HG02678 (cell line): ENCODE measurements around the gene TULP1.
"Not testable (repeated sequence)": the region's sequence is repeated elsewhere in the genome, so short reads cannot be mapped to it uniquely, and the experiment has no call there.

ENCODE experiments used
- ATAC-seq: cut with Tn5 transposase; IDR thresholded peaks from one replicate; pipeline ENCODE4 v1.9.1; 2021; ENCODE audit warnings: mild to moderate bottlenecking, moderate library complexity; ENCODE audit not compliant: unreplicated experiment

The TULP1 gene

GRCh38 chr6:35512740-35513139, at the start of gene TULP1:
Gene TULP1, minus strand, starts transcription at chr6:35512896. Its CDS starts 38 bp downstream, at chr6:35512858.
- no peak for ATAC-seq

GRCh38 chr6:35562060-35562459, 49.4 kb upstream of the TULP1 start:
- ATAC-seq = no peak

DNA sequence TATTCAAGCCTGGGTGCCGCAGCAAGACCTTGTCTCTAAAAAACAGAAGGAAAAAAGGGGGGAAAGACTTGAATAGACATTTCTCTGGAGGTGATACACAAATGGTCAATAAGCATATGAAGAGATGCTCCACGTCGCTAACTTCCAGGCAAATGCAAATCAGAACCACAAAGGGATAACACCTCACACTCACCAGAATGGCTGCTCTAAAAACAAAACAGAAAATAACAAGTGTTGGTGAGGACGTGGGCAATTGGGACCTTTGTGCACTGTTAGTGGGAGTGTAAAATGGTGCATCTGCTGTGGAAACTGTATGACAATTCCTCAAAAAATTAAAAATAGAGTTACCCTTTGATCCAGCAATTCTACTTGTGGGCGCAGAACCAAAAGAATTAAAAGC, 48.4 kb upstream of the TULP1 start:
- no peak for ATAC-seq

DNA sequence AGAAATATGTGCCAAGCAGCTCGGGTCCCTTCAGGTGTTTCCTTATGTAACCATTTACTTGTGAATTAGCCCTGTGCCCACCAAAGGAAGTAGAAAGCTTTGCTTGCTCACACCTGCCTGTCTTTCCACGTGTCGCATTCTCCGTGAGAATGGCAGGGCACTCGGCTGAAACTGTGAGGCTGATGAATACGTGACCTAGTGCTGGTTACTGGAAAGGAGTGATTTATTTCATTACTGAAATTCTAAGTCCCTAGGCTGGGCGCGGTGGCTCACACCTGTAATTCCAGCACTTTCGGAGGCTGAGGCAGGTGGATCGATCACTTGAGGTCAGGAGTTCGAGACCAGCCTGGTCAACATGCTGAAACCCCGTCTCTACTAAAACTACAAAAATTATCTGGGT, 45.9 kb upstream of the TULP1 start:
- ATAC-seq = no peak

GRCh38 chr6:35557239-35557638, 44.5 kb upstream of the TULP1 start:
- no peak for ATAC-seq

- ATAC-seq = no peak
Observed at GRCh38 chr6:35554811-35555210, 42.1 kb upstream of the TULP1 start.

DNA sequence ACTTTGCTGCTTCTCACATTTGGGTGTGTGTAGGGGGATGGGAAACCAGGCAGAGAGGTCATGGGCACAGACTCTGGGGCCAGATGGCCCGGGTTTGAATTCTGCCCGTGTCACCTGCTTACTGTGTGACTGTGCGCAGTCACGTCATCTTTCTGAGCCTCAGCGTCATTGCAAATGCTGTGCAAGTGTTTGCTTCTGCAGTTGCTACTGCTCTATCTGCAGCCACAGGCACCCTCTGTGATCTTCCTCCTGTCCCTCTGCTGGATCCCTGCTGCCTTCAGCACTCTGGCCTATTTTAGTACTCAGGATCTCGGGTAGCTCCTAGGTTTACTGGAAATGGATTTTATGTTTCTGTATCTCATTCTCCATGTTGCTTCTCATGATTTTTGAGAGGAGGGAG, 40.6 kb upstream of the TULP1 start:
- ATAC-seq = no peak

- ATAC-seq = no peak
Observed at GRCh38 chr6:35552285-35552917, 39.7 kb upstream of the TULP1 start.

DNA sequence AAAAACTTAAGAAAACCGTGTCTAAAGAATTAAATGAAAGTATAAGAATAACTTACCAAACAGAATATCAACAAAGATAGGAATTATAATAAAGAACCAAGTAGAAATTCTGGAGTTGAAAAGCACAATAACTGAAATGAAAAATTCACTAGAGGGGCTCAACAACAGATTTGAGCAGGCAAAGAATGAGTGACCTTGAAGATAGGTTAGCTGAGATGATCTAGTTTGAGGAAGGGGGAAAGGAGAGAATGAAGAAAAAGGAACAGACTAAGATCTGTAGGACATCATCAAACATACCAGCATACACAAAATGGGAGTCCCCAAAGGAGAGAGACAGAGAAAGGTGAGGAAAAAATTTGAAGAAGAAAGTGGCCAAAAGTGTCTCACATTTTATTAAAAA, 37.7 kb upstream of the TULP1 start:
- no peak for ATAC-seq

DNA sequence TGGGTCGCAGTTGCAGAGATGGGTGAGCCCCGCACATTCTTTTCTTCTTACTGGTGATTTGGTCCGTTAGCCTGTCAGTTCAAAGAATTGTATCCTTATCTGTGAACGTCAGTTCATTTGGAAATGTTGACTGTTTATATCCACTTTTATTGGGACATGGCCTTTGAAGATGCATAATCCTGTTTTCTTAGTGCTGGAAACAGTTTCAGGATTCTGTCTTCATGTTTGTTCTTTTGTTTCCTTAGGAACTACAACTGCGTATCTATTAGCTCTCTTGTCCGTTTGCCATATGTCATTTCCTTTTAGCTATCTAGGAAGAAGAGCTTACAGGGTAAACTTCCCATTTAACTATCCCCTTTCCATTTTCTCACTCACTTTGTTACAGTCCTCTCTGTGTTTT, 35.0 kb upstream of the TULP1 start:
- ATAC-seq = no peak

DNA sequence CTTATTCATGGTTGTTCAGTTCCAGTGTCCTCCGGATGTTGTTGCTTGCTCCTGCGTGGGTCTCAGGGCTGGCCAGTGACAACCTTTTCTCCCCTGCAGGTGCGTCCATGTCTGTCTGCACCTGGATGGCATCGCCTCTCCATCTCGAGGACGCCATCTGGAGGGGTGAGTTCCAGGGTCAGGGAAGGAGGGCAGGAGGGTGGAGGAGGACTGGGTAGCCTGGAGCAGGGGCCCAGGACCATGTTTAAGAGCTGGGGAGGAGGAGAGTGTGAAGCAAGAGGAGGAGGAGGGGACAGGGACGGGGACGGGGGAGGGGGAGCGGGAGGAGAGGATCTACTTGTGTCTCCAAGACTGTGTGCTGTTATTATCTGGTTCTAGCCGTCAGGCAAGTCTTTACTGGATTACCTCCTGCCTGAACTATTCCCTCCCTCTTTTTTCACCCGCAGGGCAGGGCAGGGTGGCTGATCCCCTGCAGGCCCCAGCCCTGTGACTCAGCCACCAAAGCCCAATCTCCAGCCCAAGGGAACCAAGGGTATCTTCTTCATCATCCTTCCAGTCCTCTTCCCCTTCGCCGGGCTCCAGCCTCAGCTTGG, 32.2 kb upstream of the TULP1 start:
- no peak for ATAC-seq

DNA sequence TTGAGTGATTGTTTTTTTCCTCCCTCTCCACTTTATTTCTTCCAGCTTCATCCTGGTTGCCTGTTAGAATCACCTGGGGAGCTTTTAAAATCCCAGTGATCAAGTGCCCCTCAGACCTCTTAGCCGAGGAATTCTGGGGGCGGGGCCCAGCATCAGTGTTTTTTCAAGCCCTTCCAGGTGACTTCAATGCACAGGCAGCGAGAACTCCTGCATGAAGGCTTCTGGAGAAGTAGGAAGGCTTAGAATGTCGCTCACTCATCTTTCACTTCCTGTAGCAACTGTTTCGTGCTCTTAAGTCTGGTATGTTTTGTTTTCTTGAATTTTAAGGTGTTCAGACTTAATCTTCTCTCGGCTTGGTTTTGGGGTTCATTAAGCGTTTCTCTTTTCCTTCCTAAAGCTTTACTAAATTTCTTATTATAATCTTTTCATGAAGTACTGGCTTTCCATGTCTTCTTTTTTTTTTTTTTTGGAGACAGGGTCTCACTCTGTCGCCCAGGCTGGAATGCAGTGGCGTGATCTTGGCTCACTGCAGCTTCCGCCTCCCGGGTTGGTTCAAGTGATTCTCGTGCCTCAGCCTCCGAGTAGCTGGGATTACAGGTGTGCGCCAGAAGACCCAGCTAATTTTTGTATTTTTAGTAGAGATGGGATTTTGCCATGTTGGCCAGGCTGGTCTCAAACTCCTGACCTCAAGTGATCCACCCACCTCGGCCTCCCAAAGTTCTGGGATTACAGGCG, 30.9 kb upstream of the TULP1 start:
- ATAC-seq = no peak

- no peak for ATAC-seq
Observed at GRCh38 chr6:35541836-35542235, 29.1 kb upstream of the TULP1 start.

DNA sequence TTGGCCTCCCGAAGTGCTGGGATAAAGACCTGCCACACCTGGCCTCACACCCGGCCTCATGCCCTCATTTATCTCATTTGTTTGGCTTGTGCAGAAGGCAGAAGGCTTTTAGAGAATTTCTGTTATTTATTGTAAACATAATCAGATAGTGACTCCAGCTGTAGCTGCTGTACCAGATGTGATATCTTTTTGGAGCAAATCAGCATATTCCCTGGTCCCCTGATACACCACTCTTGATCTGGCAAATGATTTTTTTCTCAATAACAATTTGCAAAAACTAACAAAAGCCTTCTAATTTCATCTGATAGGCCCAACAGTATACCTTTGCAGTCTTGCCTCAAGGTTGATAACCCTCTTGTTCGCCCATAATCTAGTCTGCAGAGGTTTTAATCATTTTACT, 26.5 kb upstream of the TULP1 start:
- no peak for ATAC-seq

DNA sequence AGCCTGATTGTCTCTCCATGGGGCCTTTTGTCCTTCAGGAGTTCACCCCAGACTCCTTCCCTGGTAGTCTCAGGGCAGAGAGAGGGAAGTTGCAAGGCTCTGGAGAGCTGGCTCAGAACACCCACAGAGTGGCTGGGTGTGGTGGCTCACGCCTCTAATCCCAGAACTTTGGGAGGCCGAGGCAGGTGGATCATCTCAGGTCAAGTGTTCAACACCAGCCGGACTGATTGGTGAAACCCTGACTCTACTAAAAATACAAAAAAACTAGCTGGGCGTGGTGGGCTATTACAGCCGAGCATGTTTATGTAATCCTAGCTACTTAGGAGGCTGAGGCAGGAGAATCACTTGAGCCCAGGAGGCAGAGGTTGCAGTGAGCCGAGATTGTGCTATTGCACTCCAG, 23.2 kb upstream of the TULP1 start:
- not testable (repeated sequence) for ATAC-seq

DNA sequence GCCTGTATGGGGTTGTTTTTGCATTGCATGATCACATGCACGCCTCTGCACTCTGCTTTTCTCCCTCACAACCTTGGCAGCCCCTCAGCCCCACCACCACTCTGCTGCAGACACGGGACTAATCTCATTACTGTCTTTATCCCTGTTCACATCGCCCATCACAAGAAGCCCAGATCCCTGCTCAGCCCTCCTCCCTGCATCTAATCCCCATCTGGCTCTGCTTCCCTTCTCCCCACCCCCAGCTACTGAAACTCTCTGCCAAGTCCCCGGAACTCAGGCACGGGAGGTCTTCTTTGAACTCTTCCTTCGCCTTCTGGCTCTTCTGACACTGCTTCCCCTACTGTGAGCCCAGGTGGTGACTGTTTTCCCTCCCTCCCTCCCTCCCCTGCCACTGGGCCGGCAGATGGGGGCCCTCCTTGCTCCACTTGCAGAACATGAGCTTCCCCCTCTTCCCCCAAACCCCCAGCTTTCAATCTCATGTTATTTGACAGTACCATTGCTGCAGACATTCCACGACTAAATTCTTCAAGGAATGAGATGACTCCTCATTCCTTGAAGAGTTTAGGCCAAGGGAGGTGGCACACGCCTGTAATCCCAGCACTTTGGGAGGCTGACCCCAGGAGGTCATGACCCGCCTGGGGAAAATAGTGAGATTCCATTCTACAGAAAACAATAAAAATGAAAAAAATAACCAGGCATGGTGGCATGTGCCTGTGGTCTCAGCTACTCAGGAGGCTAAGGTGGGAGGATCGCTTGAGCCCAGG, 21.9 kb upstream of the TULP1 start:
- no peak for ATAC-seq

- no peak for ATAC-seq
Observed at GRCh38 chr6:35533981-35534380, 21.3 kb upstream of the TULP1 start.

DNA sequence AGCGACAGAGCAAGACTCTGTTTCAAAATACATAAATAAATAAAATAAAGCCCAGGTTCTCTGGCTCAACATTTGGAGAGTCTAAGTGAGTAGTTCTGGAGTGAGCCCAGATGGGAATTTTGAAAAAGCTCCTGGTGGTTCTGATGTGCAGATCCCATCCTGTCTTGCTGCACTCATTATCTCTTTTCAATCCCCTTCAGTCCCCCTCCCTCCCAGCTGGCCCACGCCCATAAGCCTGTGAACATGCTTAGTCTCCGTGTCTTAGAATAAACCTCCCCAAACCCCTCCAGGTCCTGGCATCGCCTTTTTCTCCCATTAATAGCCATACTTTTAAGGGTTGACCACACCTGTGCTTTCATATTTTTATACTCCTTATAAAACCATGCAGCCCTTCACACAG, 19.4 kb upstream of the TULP1 start:
- ATAC-seq = no peak

- no peak for ATAC-seq
Observed at GRCh38 chr6:35524380-35525020, 11.8 kb upstream of the TULP1 start.

- ATAC-seq = peak; percentile 42
Observed at GRCh38 chr6:35522660-35523658, 10.3 kb upstream of the TULP1 start.
